Activated CD8-positive, alpha-beta T cell treated with anti-CD3 and anti-CD28 coated beads for 36 hours (primary cell): ENCODE measurements around the gene EPHB1. TPM values are rescaled to one million over a fixed set of nuclear protein-coding genes. Genes with fewer than 3 reads are reported as not detected.

Experiments used
- ATAC-seq: fragments of 200-7000 bp; cut with Tn5 transposase; one replicate; pipeline ENCODE4 v1.10.0; 2021; ENCODE audit warnings: mild to moderate bottlenecking, moderate library complexity
- CTCF ChIA-PET: fragments of 350-600 bp; sonication (Branson Sonifier 250); formaldehyde crosslinking; loops from one replicate; lab custom pipeline; 2021; ENCODE audit warnings: antibody characterized with exemption; lab: Charles Lee
- POLR2A ChIA-PET: fragments of 350-600 bp; sonication (Branson Sonifier 250); formaldehyde crosslinking; loops from one replicate; lab custom pipeline; 2021; ENCODE audit warnings: antibody characterized with exemption; lab: Charles Lee
- DNase-seq: peaks from one replicate; pipeline ENCODE4 v3.0.0-alpha.2; 2020
- H3K27ac Mint-ChIP-seq: one replicate; pipeline ENCODE4 v1.8.0; 2021; ENCODE audit warnings: mild to moderate bottlenecking, mixed read lengths
- H3K27me3 Mint-ChIP-seq: one replicate; pipeline ENCODE4 v1.8.0; 2021; ENCODE audit warnings: mixed read lengths
- H3K36me3 Mint-ChIP-seq: one replicate; pipeline ENCODE4 v1.8.0; 2021; ENCODE audit warnings: low read depth, mixed read lengths
- H3K4me1 Mint-ChIP-seq: one replicate; pipeline ENCODE4 v1.8.0; 2021; ENCODE audit warnings: low read depth, mixed read lengths
- H3K4me3 Mint-ChIP-seq: one replicate; pipeline ENCODE4 v1.8.0; 2021; ENCODE audit warnings: mild to moderate bottlenecking, moderate library complexity, mixed read lengths
- H3K9me3 Mint-ChIP-seq: one replicate; pipeline ENCODE4 v1.8.0; 2021; ENCODE audit warnings: mixed read lengths
- CTCF ChIP-seq: fragments of 200-600 bp; IDR thresholded peaks from one replicate; pipeline ENCODE4 v1.8.0; 2022; ENCODE audit warnings: antibody characterized with exemption, mild to moderate bottlenecking
- intact Hi-C: fragments of 100-400 bp; cut with micrococcal nuclease; formaldehyde crosslinking; loops from one replicate; pipeline ENCODE4 v1.10.0; 2022
- total RNA-seq, 2 experiments: library from RNA; stranded (reverse); gene quantifications; one replicate each; pipeline ENCODE4 v1.2.3, GENCODE V29; 2021

Gene EPHB1
- total RNA-seq, 2 experiments from 2014 or later, result 0.78 TPM; not detected in 1

- no peak for ATAC-seq
- POLR2A ChIA-PET, result interaction anchor here (0.7 kb wide), 1 partner anchor 315 kb away, joined by 3 read pairs; no protein-coding TSS in a partner anchor
- no peaks in the 10 kb centered on the region for H3K9me3 Mint-ChIP-seq
- intact Hi-C loops, result no loop called here
- H3K4me3 Mint-ChIP-seq, result no peak overlapping the region
- H3K36me3 Mint-ChIP-seq, result no peaks in the 10 kb centered on the region
- CTCF ChIA-PET, result no interaction called here
- H3K27me3 Mint-ChIP-seq, result no peaks in the 10 kb centered on the region
- no peak for TF ChIP-seq CTCF
- DNase-seq, result no peak
- no peak overlapping the region for H3K27ac Mint-ChIP-seq
- H3K4me1 Mint-ChIP-seq, result no peaks in the 10 kb centered on the region
Observed at GRCh38 chr3:134955874-134956273, 160.8 kb downstream of the EPHB1 start.

GRCh38 chr3:134956395-134956794 lies 161.3 kb downstream of the EPHB1 start:
- CTCF ChIA-PET, result no interaction called here
- ATAC-seq, result no peak
- no peak overlapping the region for H3K4me3 Mint-ChIP-seq

GRCh38 chr3:134956844-134957243 lies 161.8 kb downstream of the EPHB1 start:
- ChIA-PET POLR2A (no interaction called here), CTCF (no interaction called here)
- H3K9me3 Mint-ChIP-seq, result no peaks in the 10 kb centered on the region
- DNase-seq (no peak), ATAC-seq (no peak)
- H3K4me3 Mint-ChIP-seq, result no peak overlapping the region
- no peak overlapping the region for H3K27ac Mint-ChIP-seq
- no peaks in the 10 kb centered on the region for H3K4me1 Mint-ChIP-seq
- intact Hi-C loops, result no loop called here
- no peak for TF ChIP-seq CTCF
- no peaks in the 10 kb centered on the region for H3K36me3 Mint-ChIP-seq
- no peaks in the 10 kb centered on the region for H3K27me3 Mint-ChIP-seq

More at GRCh38 chr3:134956395-134956794, 161.3 kb downstream of the EPHB1 start:
- intact Hi-C loops, result no loop called here
- H3K9me3 Mint-ChIP-seq, result no peaks in the 10 kb centered on the region
- POLR2A ChIA-PET, result interaction anchor here (0.7 kb wide), 1 partner anchor 316 kb away, joined by 3 read pairs; no protein-coding TSS in a partner anchor
- no peak for DNase-seq
- H3K4me1 Mint-ChIP-seq, result no peaks in the 10 kb centered on the region
- no peak overlapping the region for H3K27ac Mint-ChIP-seq
- H3K36me3 Mint-ChIP-seq, result no peaks in the 10 kb centered on the region
- TF ChIP-seq CTCF, result no peak
- H3K27me3 Mint-ChIP-seq, result no peaks in the 10 kb centered on the region

- Mint-ChIP-seq H3K27me3 (no peaks in the 10 kb centered on the region), H3K36me3 (no peaks in the 10 kb centered on the region), H3K4me3 (no peak overlapping the region), H3K9me3 (no peaks in the 10 kb centered on the region), H3K4me1 (no peaks in the 10 kb centered on the region), H3K27ac (no peak overlapping the region)
- POLR2A ChIA-PET, result no interaction called here
- intact Hi-C loops, result no loop called here
- ATAC-seq, result no peak
- no peak for TF ChIP-seq CTCF
- CTCF ChIA-PET, result no interaction called here
- no peak for DNase-seq
Observed at GRCh38 chr3:134959516-134959915, 164.5 kb downstream of the EPHB1 start.

GRCh38 chr3:134964226-134964625 lies 169.2 kb downstream of the EPHB1 start:
- ATAC-seq (no peak), DNase-seq (no peak)
- ChIA-PET POLR2A (no interaction called here), CTCF (no interaction called here)
- Mint-ChIP-seq H3K4me1 (no peaks in the 10 kb centered on the region), H3K27me3 (peaks cover 4% of the 10 kb centered on the region), H3K9me3 (no peaks in the 10 kb centered on the region), H3K4me3 (no peak overlapping the region), H3K27ac (no peak overlapping the region), H3K36me3 (no peaks in the 10 kb centered on the region)
- intact Hi-C loops, result no loop called here
- TF ChIP-seq CTCF, result no peak
